AG04449 (cell line): ENCODE results near the gene CYYR1.

Experiments
- CTCF ChIA-PET: fragments of 350-600 bp; formaldehyde crosslinking; extraction: SDS; loops from one replicate; lab custom pipeline; 2021; ENCODE audit warnings: antibody characterized with exemption; lab: Yijun Ruan, JAX
- POLR2A ChIA-PET: fragments of 400-600, 350-600 bp; formaldehyde crosslinking; extraction: SDS; loops from one replicate; lab custom pipeline; 2020; ENCODE audit warnings: antibody characterized with exemption, inconsistent platforms; lab: Yijun Ruan, JAX
- DNase-seq: peaks from one replicate; pipeline ENCODE4 v3.0.0-alpha.2; 2010; ENCODE audit warnings: low read depth, low spot score
- H3K4me3 ChIP-seq: 2 replicates; pipeline ENCODE4 v1.5.1; 2011; ENCODE audit warnings: low read depth, mild to moderate bottlenecking, control low read depth, low read length
- CTCF ChIP-seq: IDR thresholded peaks from one replicate; pipeline ENCODE4 v1.5.1; 2011; ENCODE audit warnings: mild to moderate bottlenecking, moderate library complexity, low read length, control low read depth, inconsistent platforms; ENCODE audit not compliant: insufficient read depth; ENCODE audit errors: missing control alignments

CYYR1 gene

GRCh38 chr21:26532208-26532607 is 40.9 kb downstream of the CYYR1 start:
- DNase-seq: no peak
- ChIA-PET POLR2A (no interaction called here), CTCF (no interaction called here)
- no peak overlapping the region for H3K4me3 ChIP-seq
- no peak for TF ChIP-seq CTCF

DNA sequence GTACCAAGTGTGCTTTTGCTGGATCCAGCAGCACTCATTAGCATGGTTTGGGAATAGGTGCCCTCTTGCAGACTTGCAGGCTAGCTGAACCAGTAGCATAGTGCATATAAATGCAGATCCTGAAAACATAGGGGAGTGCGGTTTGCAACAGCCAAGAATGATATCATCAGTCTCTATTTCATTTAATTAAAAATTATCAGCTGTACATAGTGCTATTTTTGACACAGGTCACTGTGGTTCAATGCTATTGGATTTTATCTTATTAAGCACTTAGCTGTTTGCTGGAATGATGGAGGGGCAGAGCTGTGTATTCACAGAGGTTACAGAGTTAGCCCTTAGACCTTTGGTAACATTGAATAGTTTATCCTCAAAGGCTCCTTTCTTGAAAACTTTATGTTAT is 43.6 kb downstream of the CYYR1 start:
- no peak for DNase-seq
- POLR2A ChIA-PET: no interaction called here
- no peak for TF ChIP-seq CTCF
- CTCF ChIA-PET: no interaction called here
- H3K4me3 ChIP-seq: no peak overlapping the region

GRCh38 chr21:26528882-26529281 is 44.2 kb downstream of the CYYR1 start:
- TF ChIP-seq CTCF: no peak
- ChIA-PET POLR2A (no interaction called here), CTCF (no interaction called here)
- no peak overlapping the region for H3K4me3 ChIP-seq
- DNase-seq: no peak

GRCh38 chr21:26522704-26523103 is 50.4 kb downstream of the CYYR1 start:
- no peak overlapping the region for H3K4me3 ChIP-seq
- ChIA-PET POLR2A (no interaction called here), CTCF (no interaction called here)
- DNase-seq: no peak
- no peak for TF ChIP-seq CTCF

DNA sequence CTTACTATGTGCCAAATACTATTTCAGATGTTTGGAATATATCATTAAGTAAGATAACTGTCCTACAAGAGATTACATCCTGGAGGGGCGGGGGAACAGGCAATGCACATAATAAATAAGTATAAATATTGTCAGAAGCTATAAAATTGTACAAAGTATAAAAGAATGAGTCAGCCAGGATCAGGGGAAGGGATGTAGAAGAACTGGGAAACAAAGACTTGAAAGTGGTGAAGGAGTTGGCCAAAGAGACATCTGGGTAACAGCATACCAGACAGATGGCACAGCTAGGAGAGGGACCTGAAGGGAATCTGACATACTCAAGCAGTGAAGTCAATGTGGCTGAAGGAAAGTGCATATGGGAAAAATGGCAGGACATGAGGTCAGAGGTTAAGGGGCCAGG is 53.9 kb downstream of the CYYR1 start:
- no peak for DNase-seq
- H3K4me3 ChIP-seq: no peak overlapping the region
- ChIA-PET POLR2A (no interaction called here), CTCF (no interaction called here)
- no peak for TF ChIP-seq CTCF

DNA sequence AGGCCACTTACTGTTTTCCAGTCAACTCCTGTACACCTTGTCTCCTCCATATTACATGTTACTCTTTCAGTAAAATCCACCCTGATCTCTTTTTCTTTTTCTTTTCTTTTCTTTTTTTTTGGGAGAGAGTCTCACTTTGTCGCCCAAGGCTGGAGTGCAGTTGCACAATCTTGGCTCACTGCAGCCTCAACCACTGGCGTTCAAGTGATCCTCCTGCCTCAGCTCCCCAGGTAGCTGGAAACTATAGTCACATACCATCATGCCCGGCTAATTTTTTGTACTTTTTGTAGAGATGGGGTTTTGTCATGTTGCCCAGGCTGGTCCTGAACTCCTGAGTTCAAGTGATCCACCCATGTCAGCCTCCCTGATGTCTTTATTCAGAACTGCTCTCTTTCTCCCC is 57.8 kb downstream of the CYYR1 start:
- CTCF ChIA-PET: no interaction called here
- no peak for DNase-seq
- H3K4me3 ChIP-seq: no peak overlapping the region
- no peak for TF ChIP-seq CTCF
- POLR2A ChIA-PET: no interaction called here
